Dendritic cell treated with granulocyte-macrophage colony-stimulating factor and Interleukin-4, amounts not matched to agents 40 ng/mL and 50 ng/mL, for 4 days (primary cell): Measurements from ENCODE around the gene TMEM14A.
A peak's percentile ranks its signal among the peaks of the same experiment; 100 is the strongest.
"Not testable (repeated sequence)": the region's sequence is repeated elsewhere in the genome, so short reads cannot be mapped to it uniquely, and the experiment has no call there.

ENCODE experiments used
- H3K27ac Mint-ChIP-seq: one replicate; pipeline ENCODE4 v1.8.0; 2022; ENCODE audit warnings: mild to moderate bottlenecking, mixed read lengths
- H3K27me3 Mint-ChIP-seq: one replicate; pipeline ENCODE4 v1.8.0; 2022; ENCODE audit warnings: mild to moderate bottlenecking, mixed read lengths
- H3K36me3 Mint-ChIP-seq: one replicate; pipeline ENCODE4 v1.8.0; 2022; ENCODE audit warnings: low read depth, mixed read lengths
- H3K4me1 Mint-ChIP-seq: one replicate; pipeline ENCODE4 v1.8.0; 2022; ENCODE audit warnings: low read depth, mixed read lengths
- H3K4me3 Mint-ChIP-seq: one replicate; pipeline ENCODE4 v1.8.0; 2022; ENCODE audit warnings: mild to moderate bottlenecking, moderate library complexity, mixed read lengths
- H3K9me3 Mint-ChIP-seq: one replicate; pipeline ENCODE4 v1.8.0; 2022; ENCODE audit warnings: mixed read lengths
- intact Hi-C: fragments of 100-400 bp; cut with micrococcal nuclease; formaldehyde crosslinking; loops from one replicate; pipeline ENCODE4 v1.15.0; 2022

TMEM14A gene

GRCh38 chr6:52644253-52644652, 26.7 kb upstream of the TMEM14A start:
- H3K4me1 Mint-ChIP-seq, result peaks cover 76% of the 10 kb centered on the region
- H3K27me3 Mint-ChIP-seq, result peaks cover 9% of the 10 kb centered on the region

GRCh38 chr6:52645976-52646375, 24.9 kb upstream of the TMEM14A start:
- Mint-ChIP-seq H3K9me3 (no peaks in the 10 kb centered on the region), H3K27ac (peak overlapping the region; percentile 54), H3K36me3 (no peaks in the 10 kb centered on the region), H3K27me3 (peaks cover 9% of the 10 kb centered on the region), H3K4me1 (peaks cover 71% of the 10 kb centered on the region), H3K4me3 (no peak overlapping the region)
- intact Hi-C loops, result no loop called here

More at GRCh38 chr6:52644253-52644652, 26.7 kb upstream of the TMEM14A start:
- H3K4me3 Mint-ChIP-seq, result no peak overlapping the region
- H3K36me3 Mint-ChIP-seq, result no peaks in the 10 kb centered on the region
- intact Hi-C loops, result loop anchor here (5.0 kb wide), 1 partner anchor 67 kb away; the partner anchor contains the start of gene TRAM2
- no peaks in the 10 kb centered on the region for H3K9me3 Mint-ChIP-seq
- peak overlapping the region; percentile 47 for H3K27ac Mint-ChIP-seq

- H3K4me1 Mint-ChIP-seq, result peaks cover 71% of the 10 kb centered on the region
- H3K27me3 Mint-ChIP-seq, result peaks cover 9% of the 10 kb centered on the region
- H3K27ac Mint-ChIP-seq, result peak overlapping the region; percentile 54
- no peaks in the 10 kb centered on the region for H3K36me3 Mint-ChIP-seq
- intact Hi-C loops, result no loop called here
- H3K4me3 Mint-ChIP-seq, result no peak overlapping the region
- no peaks in the 10 kb centered on the region for H3K9me3 Mint-ChIP-seq
These were observed 23.7 kb upstream of the TMEM14A start for GRCh38 chr6:52647199-52647598.

- peaks cover 50% of the 10 kb centered on the region for H3K4me1 Mint-ChIP-seq
- intact Hi-C loops, result no loop called here
- H3K27ac Mint-ChIP-seq, result no peak overlapping the region
- no peaks in the 10 kb centered on the region for H3K9me3 Mint-ChIP-seq
- H3K27me3 Mint-ChIP-seq, result peaks cover 21% of the 10 kb centered on the region
- H3K4me3 Mint-ChIP-seq, result no peak overlapping the region
- H3K36me3 Mint-ChIP-seq, result no peaks in the 10 kb centered on the region
These were observed 21.3 kb upstream of the TMEM14A start for GRCh38 chr6:52649536-52650160.

- no peaks in the 10 kb centered on the region for H3K9me3 Mint-ChIP-seq
- peaks cover 45% of the 10 kb centered on the region for H3K4me1 Mint-ChIP-seq
- intact Hi-C loops, result no loop called here
- H3K4me3 Mint-ChIP-seq, result no peak overlapping the region
- no peak overlapping the region for H3K27ac Mint-ChIP-seq
- peaks cover 22% of the 10 kb centered on the region for H3K27me3 Mint-ChIP-seq
- no peaks in the 10 kb centered on the region for H3K36me3 Mint-ChIP-seq
These were observed 20.0 kb upstream of the TMEM14A start for GRCh38 chr6:52650941-52651340.

- Mint-ChIP-seq H3K4me3 (no peak overlapping the region), H3K9me3 (no peaks in the 10 kb centered on the region), H3K4me1 (peaks cover 32% of the 10 kb centered on the region), H3K27ac (no peak overlapping the region), H3K36me3 (no peaks in the 10 kb centered on the region), H3K27me3 (peaks cover 23% of the 10 kb centered on the region)
- intact Hi-C loops, result no loop called here
These were observed 17.8 kb upstream of the TMEM14A start for GRCh38 chr6:52653151-52653550.

DNA sequence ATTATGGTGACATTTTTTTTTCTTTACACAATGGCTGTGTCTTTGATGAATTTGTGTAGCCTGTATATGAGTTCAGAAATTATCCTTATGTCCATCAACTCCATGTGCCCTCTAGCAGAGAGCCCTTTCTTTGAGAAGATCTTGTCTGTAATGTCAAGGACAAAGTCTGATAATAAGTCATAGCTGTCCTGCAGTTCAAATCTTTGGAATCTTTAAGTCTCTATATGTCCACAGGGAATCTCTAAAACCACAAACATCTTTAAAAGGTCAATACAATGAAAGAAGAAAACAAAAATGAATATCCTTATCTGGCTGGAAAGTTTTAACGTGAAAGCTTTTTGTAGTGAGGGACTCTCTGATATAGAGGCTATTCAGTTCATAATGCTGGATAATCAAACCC, 16.9 kb upstream of the TMEM14A start:
- H3K4me3 Mint-ChIP-seq, result no peak overlapping the region
- no peaks in the 10 kb centered on the region for H3K9me3 Mint-ChIP-seq
- intact Hi-C loops, result no loop called here
- H3K27me3 Mint-ChIP-seq, result peaks cover 21% of the 10 kb centered on the region
- peaks cover 24% of the 10 kb centered on the region for H3K4me1 Mint-ChIP-seq
- no peak overlapping the region for H3K27ac Mint-ChIP-seq
- no peaks in the 10 kb centered on the region for H3K36me3 Mint-ChIP-seq

DNA sequence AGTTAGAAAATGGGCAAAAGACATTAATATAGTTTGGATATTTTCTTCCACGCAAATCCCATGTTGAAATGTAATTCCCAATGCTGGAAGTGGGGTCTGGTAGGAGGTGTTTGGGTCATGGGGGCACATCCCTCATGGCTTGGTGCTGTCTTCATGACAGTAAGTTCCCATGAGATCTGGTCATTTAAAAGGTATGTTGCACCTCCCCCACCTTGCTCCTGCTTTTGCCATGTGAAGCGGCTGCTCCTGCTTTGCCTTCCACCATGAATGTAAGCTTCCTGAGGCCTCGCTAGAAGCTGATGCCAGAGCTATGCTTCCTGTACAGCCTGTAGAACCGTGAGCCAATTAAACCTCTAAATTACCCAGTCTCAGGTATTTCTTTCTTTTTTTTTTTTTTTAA, 16.3 kb upstream of the TMEM14A start:
- no peak overlapping the region for H3K4me3 Mint-ChIP-seq
- intact Hi-C loops, result no loop called here
- H3K27me3 Mint-ChIP-seq, result peaks cover 20% of the 10 kb centered on the region
- H3K27ac Mint-ChIP-seq, result no peak overlapping the region
- no peaks in the 10 kb centered on the region for H3K9me3 Mint-ChIP-seq
- peaks cover 20% of the 10 kb centered on the region for H3K4me1 Mint-ChIP-seq
- no peaks in the 10 kb centered on the region for H3K36me3 Mint-ChIP-seq

GRCh38 chr6:52655941-52656340, 15.0 kb upstream of the TMEM14A start:
- H3K9me3 Mint-ChIP-seq, H3K36me3 Mint-ChIP-seq, H3K4me3 Mint-ChIP-seq, intact Hi-C loops, H3K27ac Mint-ChIP-seq: not testable (repeated sequence)
- H3K4me1 Mint-ChIP-seq, result peaks cover 10% of the 10 kb centered on the region
- H3K27me3 Mint-ChIP-seq, result peaks cover 25% of the 10 kb centered on the region

DNA sequence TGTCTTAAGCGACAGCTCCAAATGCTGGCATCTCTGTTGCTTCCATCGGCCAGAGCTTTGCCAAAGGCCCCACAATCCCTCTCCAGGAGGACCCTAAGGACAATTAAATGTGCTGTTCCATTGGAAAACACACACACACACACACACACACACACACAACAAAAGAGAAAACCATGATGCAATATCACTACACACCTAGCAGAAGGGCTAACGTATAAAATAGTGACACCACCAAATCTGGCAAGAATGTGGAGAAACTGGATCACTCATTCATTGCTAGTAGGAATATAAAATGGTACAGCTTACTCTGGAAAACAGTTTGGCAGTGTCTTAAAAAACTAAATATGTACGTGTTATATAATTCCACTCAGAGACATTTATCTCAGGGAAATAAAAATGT, 13.0 kb upstream of the TMEM14A start:
- peaks cover 23% of the 10 kb centered on the region for H3K27me3 Mint-ChIP-seq
- H3K9me3 Mint-ChIP-seq, result no peaks in the 10 kb centered on the region
- H3K4me3 Mint-ChIP-seq, result no peak overlapping the region
- intact Hi-C loops, result no loop called here
- no peaks in the 10 kb centered on the region for H3K36me3 Mint-ChIP-seq
- H3K4me1 Mint-ChIP-seq, result no peaks in the 10 kb centered on the region
- H3K27ac Mint-ChIP-seq, result peak overlapping the region; percentile 25

GRCh38 chr6:52661551-52661950, 9.4 kb upstream of the TMEM14A start:
- Mint-ChIP-seq H3K4me1 (no peaks in the 10 kb centered on the region), H3K9me3 (no peaks in the 10 kb centered on the region), H3K27me3 (peaks cover 18% of the 10 kb centered on the region), H3K4me3 (no peak overlapping the region), H3K27ac (no peak overlapping the region), H3K36me3 (peaks cover 2% of the 10 kb centered on the region)
- intact Hi-C loops, result loop anchor here (5.0 to 10.0 kb wide), 3 partner anchors 84 to 374 kb away; partner anchors contain the start of gene TRAM2

DNA sequence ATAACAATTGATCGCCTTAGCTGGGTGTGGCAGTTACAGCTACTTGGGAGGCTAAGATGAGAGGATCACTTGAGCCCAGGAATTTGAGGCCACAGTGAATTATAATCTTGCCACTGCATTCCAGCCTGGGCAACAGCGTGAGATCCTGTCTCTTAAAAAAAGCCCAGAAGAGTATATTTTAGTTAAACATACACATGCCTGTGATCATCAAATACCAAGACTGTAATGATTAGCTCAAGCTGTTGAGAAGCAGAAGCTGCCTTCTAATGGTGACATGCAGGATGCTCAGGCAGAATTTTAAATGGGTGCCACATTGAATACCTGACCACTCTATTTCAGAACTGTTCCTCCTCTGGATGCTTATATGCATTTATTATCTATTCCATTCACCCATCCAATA, 8.9 kb upstream of the TMEM14A start:
- H3K27ac Mint-ChIP-seq, result no peak overlapping the region
- no peak overlapping the region for H3K4me3 Mint-ChIP-seq
- intact Hi-C loops, result loop anchor here (5.0 to 10.0 kb wide), 3 partner anchors 85 to 375 kb away; partner anchors contain the start of gene TRAM2
- no peaks in the 10 kb centered on the region for H3K4me1 Mint-ChIP-seq
- H3K9me3 Mint-ChIP-seq, result no peaks in the 10 kb centered on the region
- H3K36me3 Mint-ChIP-seq, result peaks cover 7% of the 10 kb centered on the region
- peaks cover 20% of the 10 kb centered on the region for H3K27me3 Mint-ChIP-seq

GRCh38 chr6:52663120-52663935, 7.6 kb upstream of the TMEM14A start:
- Mint-ChIP-seq H3K27ac (no peak overlapping the region), H3K4me1 (no peaks in the 10 kb centered on the region), H3K36me3 (peaks cover 12% of the 10 kb centered on the region), H3K27me3 (peaks cover 14% of the 10 kb centered on the region), H3K4me3 (no peak overlapping the region), H3K9me3 (no peaks in the 10 kb centered on the region)
- intact Hi-C loops, result loop anchor here (1.0 to 10.0 kb wide), 4 partner anchors 86 to 376 kb away; partner anchors contain the start of gene TRAM2

- intact Hi-C loops, result loop anchor here (1.0 to 10.0 kb wide), 4 partner anchors 87 to 377 kb away; partner anchors contain the start of gene TRAM2
- H3K4me1 Mint-ChIP-seq, result no peaks in the 10 kb centered on the region
- H3K36me3 Mint-ChIP-seq, result peaks cover 13% of the 10 kb centered on the region
- H3K27me3 Mint-ChIP-seq, result peaks cover 14% of the 10 kb centered on the region
- H3K4me3 Mint-ChIP-seq, result no peak overlapping the region
- H3K27ac Mint-ChIP-seq, result no peak overlapping the region
- H3K9me3 Mint-ChIP-seq, result no peaks in the 10 kb centered on the region
These were observed 7.1 kb upstream of the TMEM14A start for GRCh38 chr6:52663936-52664185.
